NCI-H1694 (cell line): Measurements from ENCODE around the gene SAPCD1.

Source experiments
- DNase-seq: peaks from one replicate; lab custom pipeline; 2025; lab: John Stamatoyannopoulos, UW

SAPCD1 gene

GRCh38 chr6:31762356-31762755 lies at the start of gene SAPCD1:
Gene SAPCD1 (plus strand): TSS chr6:31762656. CDS start chr6:31763055, 399 bp downstream.
- no peak for DNase-seq

GRCh38 chr6:31713465-31713864 lies 49.0 kb upstream of the SAPCD1 start:
- no peak for DNase-seq

GRCh38 chr6:31713991-31714684 lies 48.3 kb upstream of the SAPCD1 start:
- no peak for DNase-seq

GRCh38 chr6:31715022-31715958 lies 47.2 kb upstream of the SAPCD1 start, which contains the start of gene LY6G6D:
Gene LY6G6D (plus strand): TSS chr6:31715348. CDS start chr6:31715356, 8 bp downstream.
- DNase-seq = no peak

- no peak for DNase-seq
These were observed 44.8 kb upstream of the SAPCD1 start for GRCh38 chr6:31717499-31718222.

GRCh38 chr6:31718265-31718664 lies 44.2 kb upstream of the SAPCD1 start:
- DNase-seq = no peak

GRCh38 chr6:31719001-31719400 lies 43.5 kb upstream of the SAPCD1 start:
- DNase-seq = no peak

- DNase-seq = no peak
These were observed 42.2 kb upstream of the SAPCD1 start for GRCh38 chr6:31720196-31720770.

- DNase-seq = no peak
These were observed 41.0 kb upstream of the SAPCD1 start, which contains the start of gene LY6G6C for GRCh38 chr6:31721351-31722020. Gene LY6G6C (minus strand): TSS chr6:31721746. CDS start chr6:31721679, 67 bp downstream.

- DNase-seq = no peak
These were observed 40.3 kb upstream of the SAPCD1 start for GRCh38 chr6:31722173-31722572.

GRCh38 chr6:31723245-31723979 lies 39.0 kb upstream of the SAPCD1 start, which contains the start of gene MPIG6B:
Gene MPIG6B (plus strand): TSS chr6:31723373. CDS start chr6:31723384, 11 bp downstream.
- no peak for DNase-seq

- DNase-seq = no peak
These were observed 38.3 kb upstream of the SAPCD1 start for GRCh38 chr6:31723980-31724691.

GRCh38 chr6:31725502-31726350 lies 36.7 kb upstream of the SAPCD1 start:
- no peak for DNase-seq

GRCh38 chr6:31727034-31727716 lies 35.3 kb upstream of the SAPCD1 start:
- no peak for DNase-seq

GRCh38 chr6:31727717-31728671 lies 34.5 kb upstream of the SAPCD1 start:
- DNase-seq = no peak

- DNase-seq = no peak
These were observed 33.5 kb upstream of the SAPCD1 start, which contains the start of gene DDAH2 for GRCh38 chr6:31728767-31729514. Gene DDAH2 (minus strand): TSS chr6:31729299. CDS start chr6:31729161, 138 bp downstream.
